ENCODE results near the gene WAS.
"Not testable (repeated sequence)": the region's sequence is repeated elsewhere in the genome, so short reads cannot be mapped to it uniquely, and the experiment has no call there.

The WAS gene

DNA sequence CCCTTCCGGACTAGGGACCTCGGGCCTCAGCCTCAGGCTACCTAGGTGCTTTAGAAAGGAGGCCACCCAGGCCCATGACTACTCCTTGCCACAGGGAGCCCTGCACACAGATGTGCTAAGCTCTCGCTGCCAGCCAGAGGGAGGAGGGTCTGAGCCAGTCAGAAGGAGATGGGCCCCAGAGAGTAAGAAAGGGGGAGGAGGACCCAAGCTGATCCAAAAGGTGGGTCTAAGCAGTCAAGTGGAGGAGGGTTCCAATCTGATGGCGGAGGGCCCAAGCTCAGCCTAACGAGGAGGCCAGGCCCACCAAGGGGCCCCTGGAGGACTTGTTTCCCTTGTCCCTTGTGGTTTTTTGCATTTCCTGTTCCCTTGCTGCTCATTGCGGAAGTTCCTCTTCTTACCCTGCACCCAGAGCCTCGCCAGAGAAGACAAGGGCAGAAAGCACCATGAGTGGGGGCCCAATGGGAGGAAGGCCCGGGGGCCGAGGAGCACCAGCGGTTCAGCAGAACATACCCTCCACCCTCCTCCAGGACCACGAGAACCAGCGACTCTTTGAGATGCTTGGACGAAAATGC, at the start of gene WAS:
Gene WAS, plus strand, starts transcription at position 389 of the 572 bp plus-strand sequence. Its CDS starts 55 bp downstream, at position 444.
- Histone ChIP-seq H3K27ac (ENCODE audit: low read depth, low read length) (no peak within 1 kb of the TSS), H3K9ac (ENCODE audit: low read length) (no peak within 1 kb of the TSS), H3K4me1 (ENCODE audit: insufficient read depth, low read length) (no peaks in the 10 kb centered on the region), H3K27me3 (ENCODE audit: control insufficient read depth in 1 of 2, insufficient read depth in 2 of 2, low read length in 2 of 2) (peaks cover 0 to 12% of the 10 kb centered on the region in 2 donors), H3K9me3 (ENCODE audit: low read length) (no peaks in the 10 kb centered on the region), H3K4me3 (ENCODE audit: low read depth in 1 of 2, low read length in 2 of 2) (no peak within 1 kb of the TSS), H3K36me3 (ENCODE audit: insufficient read depth, low read length) (no peaks in the 10 kb centered on the region)

DNA sequence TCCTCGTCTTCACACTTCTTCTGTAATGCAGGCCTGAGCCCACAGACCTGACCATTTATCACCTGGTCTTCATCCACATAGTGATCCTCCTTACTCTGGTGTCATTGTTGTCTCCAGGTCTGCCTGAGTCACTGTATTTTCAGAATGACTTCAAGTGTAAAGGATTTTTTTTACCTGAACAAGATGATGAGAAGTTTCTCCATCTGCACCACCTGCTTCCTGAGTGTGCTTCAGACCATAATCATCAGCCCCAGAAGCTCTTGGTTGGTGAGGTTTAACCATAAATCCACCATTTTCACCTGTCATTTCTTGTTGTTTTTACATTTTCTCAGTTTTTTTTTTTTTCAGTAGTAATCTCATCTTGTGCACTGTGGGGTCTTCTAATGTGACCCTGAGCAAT, 47.3 kb upstream of the WAS start:
- H3K27me3 ChIP-seq (ENCODE audit: control insufficient read depth in 1 of 2, insufficient read depth in 2 of 2, low read length in 2 of 2) = no peaks in the 10 kb centered on the region
- H3K9ac ChIP-seq (ENCODE audit: low read length) = no peak overlapping the region
- H3K4me1 ChIP-seq (ENCODE audit: insufficient read depth, low read length) = no peaks in the 10 kb centered on the region

DNA sequence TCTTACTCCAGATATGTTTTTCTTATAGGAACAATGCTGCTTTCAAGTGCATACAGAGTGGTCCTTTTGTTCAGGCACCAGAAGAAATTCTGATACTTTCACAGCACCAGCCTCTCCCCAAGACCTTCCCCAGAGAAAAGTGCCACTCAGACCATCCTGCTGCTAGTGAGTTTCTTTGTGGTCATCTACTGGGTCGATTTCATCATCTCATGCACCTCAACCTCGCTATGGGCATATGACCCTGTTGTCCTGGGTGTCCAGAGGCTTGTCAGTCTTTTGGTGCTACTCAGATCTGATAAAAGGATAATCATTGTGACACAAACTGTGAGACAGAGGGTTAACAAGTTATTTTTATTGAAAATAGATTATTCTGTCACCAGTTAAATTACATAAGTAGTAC, 46.8 kb upstream of the WAS start:
- Histone ChIP-seq H3K4me1 (ENCODE audit: insufficient read depth, low read length) (no peaks in the 10 kb centered on the region), H3K9me3 (ENCODE audit: low read length) (no peaks in the 10 kb centered on the region), H3K36me3 (ENCODE audit: insufficient read depth, low read length) (no peaks in the 10 kb centered on the region), H3K27me3 (ENCODE audit: control insufficient read depth in 1 of 2, insufficient read depth in 2 of 2, low read length in 2 of 2) (no peaks in the 10 kb centered on the region), H3K4me3 (ENCODE audit: low read depth in 1 of 2, low read length in 2 of 2) (no peak overlapping the region), H3K9ac (ENCODE audit: low read length) (no peak overlapping the region), H3K27ac (ENCODE audit: low read depth, low read length) (no peak overlapping the region)

More for the DNA sequence above, 47.3 kb upstream of the WAS start:
- no peak overlapping the region for H3K4me3 ChIP-seq (ENCODE audit: low read depth in 1 of 2, low read length in 2 of 2)
- H3K36me3 ChIP-seq (ENCODE audit: insufficient read depth, low read length) = no peaks in the 10 kb centered on the region
- no peak overlapping the region for H3K27ac ChIP-seq (ENCODE audit: low read depth, low read length)
- H3K9me3 ChIP-seq (ENCODE audit: low read length) = no peaks in the 10 kb centered on the region

DNA sequence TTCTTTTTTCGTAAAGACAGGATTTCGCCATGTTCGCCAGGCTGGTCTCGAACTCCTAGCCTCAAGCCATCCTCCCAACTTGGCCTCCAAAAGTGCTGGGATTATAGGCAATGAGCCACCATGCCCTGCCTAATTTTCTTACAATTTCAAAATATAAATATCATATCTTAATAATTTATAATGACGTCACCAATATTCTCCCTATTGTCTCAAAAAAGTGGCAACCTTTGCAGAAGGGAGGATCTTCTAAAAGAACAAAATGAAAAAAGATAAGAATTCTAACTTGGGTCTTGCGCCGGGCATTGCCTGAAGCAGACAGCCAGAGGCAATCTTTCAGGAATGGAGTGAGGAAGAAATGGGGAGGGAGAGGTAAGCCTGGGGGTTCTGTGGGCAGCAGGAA, 37.9 kb upstream of the WAS start:
- no peak overlapping the region for H3K27ac ChIP-seq (ENCODE audit: low read depth, low read length)
- no peaks in the 10 kb centered on the region for H3K9me3 ChIP-seq (ENCODE audit: low read length)
- H3K4me3 ChIP-seq (ENCODE audit: low read depth in 1 of 2, low read length in 2 of 2) = no peak overlapping the region
- no peaks in the 10 kb centered on the region for H3K4me1 ChIP-seq (ENCODE audit: insufficient read depth, low read length)
- no peaks in the 10 kb centered on the region for H3K36me3 ChIP-seq (ENCODE audit: insufficient read depth, low read length)
- H3K27me3 ChIP-seq (ENCODE audit: control insufficient read depth in 1 of 2, insufficient read depth in 2 of 2, low read length in 2 of 2) = no peaks in the 10 kb centered on the region
- no peak overlapping the region for H3K9ac ChIP-seq (ENCODE audit: low read length)

DNA sequence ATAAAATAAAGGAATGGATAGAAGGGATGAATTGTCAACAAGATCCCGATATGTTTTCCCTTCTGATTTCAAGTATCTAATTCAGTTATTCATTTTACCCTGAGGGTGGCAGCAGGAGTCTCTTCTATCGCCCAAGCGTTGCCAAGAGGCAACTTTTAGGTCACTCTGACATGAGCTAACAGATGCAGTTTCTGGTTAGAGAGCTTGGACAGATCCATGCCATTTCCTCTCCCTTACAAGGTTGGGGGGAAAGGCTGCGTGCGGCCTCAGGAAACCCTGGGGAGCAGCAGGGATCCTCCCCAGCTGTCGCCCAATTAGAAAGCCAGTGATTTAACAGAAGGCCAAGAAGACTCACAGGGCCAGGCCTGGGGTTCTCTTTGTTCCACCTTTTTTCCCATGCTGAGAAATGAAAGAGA, 35.3 kb upstream of the WAS start:
- H3K9me3 ChIP-seq (ENCODE audit: low read length) = no peaks in the 10 kb centered on the region
- no peaks in the 10 kb centered on the region for H3K4me1 ChIP-seq (ENCODE audit: insufficient read depth, low read length)
- H3K9ac ChIP-seq (ENCODE audit: low read length) = no peak overlapping the region
- H3K27me3 ChIP-seq (ENCODE audit: control insufficient read depth in 1 of 2, insufficient read depth in 2 of 2, low read length in 2 of 2) = no peaks in the 10 kb centered on the region
- H3K36me3 ChIP-seq (ENCODE audit: insufficient read depth, low read length) = no peaks in the 10 kb centered on the region
- no peak overlapping the region for H3K4me3 ChIP-seq (ENCODE audit: low read depth in 1 of 2, low read length in 2 of 2)
- H3K27ac ChIP-seq (ENCODE audit: low read depth, low read length) = no peak overlapping the region

DNA sequence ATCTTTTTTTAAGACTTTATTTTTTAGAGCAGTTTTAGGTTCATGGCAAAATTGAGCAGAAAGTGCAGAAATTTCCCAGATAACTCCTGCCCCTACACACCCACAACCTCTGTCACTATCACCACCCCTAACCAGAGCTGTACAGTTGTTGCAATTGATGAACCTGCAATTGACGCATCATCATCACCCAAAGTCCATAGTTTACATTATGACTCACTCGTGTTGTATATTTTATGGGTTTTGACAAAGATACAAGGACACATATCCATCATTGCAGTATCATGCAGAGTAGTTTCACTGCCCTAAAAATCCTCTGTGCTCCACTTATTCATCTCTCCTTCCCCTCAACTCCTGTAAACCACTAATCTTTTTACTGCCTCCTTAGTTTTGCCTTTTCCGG, 34.5 kb upstream of the WAS start:
- Histone ChIP-seq H3K9me3 (ENCODE audit: low read length) (no peaks in the 10 kb centered on the region), H3K4me3 (ENCODE audit: low read depth in 1 of 2, low read length in 2 of 2) (no peak overlapping the region), H3K27ac (ENCODE audit: low read depth, low read length) (no peak overlapping the region), H3K27me3 (ENCODE audit: control insufficient read depth in 1 of 2, insufficient read depth in 2 of 2, low read length in 2 of 2) (no peaks in the 10 kb centered on the region), H3K36me3 (ENCODE audit: insufficient read depth, low read length) (no peaks in the 10 kb centered on the region), H3K4me1 (ENCODE audit: insufficient read depth, low read length) (no peaks in the 10 kb centered on the region), H3K9ac (ENCODE audit: low read length) (no peak overlapping the region)

DNA sequence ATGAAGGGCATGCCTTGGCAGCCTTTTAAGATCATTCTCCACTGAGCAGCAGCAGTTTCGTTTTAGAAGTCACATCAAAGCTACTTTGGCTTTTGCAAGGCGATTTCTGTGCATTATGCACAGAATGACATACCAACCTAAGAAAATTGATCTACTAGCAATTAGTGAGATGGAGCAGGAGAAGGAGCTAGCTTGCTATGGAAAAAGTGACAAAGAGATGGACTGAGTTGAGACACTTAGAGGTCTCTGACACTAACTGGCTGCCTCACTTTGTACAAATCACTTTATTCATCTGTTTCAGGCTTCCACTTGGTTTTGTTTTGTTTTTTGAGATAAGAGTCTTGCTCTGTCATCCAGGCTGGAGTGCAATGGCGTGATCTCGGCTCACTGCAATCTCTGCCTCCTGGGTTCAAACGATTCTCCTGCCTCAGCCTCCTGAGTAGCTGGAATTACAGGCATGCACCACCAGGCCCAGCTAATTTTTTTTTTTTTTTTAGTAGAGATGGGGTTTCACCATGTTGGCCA, 31.5 kb upstream of the WAS start:
- not testable (repeated sequence) for H3K36me3 ChIP-seq (ENCODE audit: insufficient read depth, low read length); H3K9me3 ChIP-seq (ENCODE audit: low read length); H3K4me1 ChIP-seq (ENCODE audit: insufficient read depth, low read length); H3K4me3 ChIP-seq (ENCODE audit: low read depth in 1 of 2, low read length in 2 of 2); H3K9ac ChIP-seq (ENCODE audit: low read length); H3K27ac ChIP-seq (ENCODE audit: low read depth, low read length); H3K27me3 ChIP-seq (ENCODE audit: control insufficient read depth in 1 of 2, insufficient read depth in 2 of 2, low read length in 2 of 2)

DNA sequence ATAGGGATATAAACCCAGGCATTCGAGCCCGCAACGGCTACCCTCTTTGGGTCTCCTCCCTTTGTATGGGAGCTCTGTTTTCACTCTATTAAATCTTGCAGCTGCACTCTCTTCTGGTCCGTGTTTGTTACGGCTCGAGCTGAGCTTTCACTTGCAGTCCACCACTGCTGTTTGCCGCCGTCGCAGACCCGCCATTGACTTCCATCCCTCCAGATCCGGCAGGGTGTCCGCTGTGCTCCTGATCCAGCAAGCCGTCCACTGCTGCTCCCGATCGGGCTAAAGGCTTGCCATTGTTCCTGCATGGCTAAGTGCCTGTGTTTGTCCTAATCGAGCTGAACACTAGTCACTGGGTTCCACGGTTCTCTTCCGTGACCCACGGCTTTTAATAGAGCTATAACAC, 28.9 kb upstream of the WAS start:
- H3K9ac ChIP-seq (ENCODE audit: low read length); H3K4me3 ChIP-seq (ENCODE audit: low read depth in 1 of 2, low read length in 2 of 2); H3K9me3 ChIP-seq (ENCODE audit: low read length); H3K27ac ChIP-seq (ENCODE audit: low read depth, low read length); H3K27me3 ChIP-seq (ENCODE audit: control insufficient read depth in 1 of 2, insufficient read depth in 2 of 2, low read length in 2 of 2); H3K36me3 ChIP-seq (ENCODE audit: insufficient read depth, low read length); H3K4me1 ChIP-seq (ENCODE audit: insufficient read depth, low read length): not testable (repeated sequence)

DNA sequence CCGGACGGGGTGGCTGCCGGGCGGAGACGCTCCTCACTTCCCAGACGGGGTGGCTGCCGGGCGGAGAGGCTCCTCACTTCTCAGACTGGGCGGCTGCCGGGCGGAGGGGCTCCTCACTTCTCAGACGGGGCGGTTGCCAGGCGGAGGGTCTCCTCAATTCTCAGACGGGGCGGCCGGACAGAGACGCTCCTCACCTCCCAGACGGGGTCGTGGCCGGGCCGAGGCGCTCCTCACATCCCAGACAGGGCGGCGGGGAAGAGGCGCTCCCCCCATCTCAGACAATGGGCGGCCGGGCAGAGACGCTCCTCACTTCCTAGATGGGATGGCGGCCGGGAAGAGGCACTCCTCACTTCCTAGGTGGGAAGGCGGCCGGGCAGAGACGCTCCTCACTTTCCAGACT, 23.9 kb upstream of the WAS start:
- not testable (repeated sequence) for H3K9ac ChIP-seq (ENCODE audit: low read length); H3K36me3 ChIP-seq (ENCODE audit: insufficient read depth, low read length); H3K4me1 ChIP-seq (ENCODE audit: insufficient read depth, low read length); H3K27ac ChIP-seq (ENCODE audit: low read depth, low read length); H3K4me3 ChIP-seq (ENCODE audit: low read depth in 1 of 2, low read length in 2 of 2); H3K9me3 ChIP-seq (ENCODE audit: low read length); H3K27me3 ChIP-seq (ENCODE audit: control insufficient read depth in 1 of 2, insufficient read depth in 2 of 2, low read length in 2 of 2)

DNA sequence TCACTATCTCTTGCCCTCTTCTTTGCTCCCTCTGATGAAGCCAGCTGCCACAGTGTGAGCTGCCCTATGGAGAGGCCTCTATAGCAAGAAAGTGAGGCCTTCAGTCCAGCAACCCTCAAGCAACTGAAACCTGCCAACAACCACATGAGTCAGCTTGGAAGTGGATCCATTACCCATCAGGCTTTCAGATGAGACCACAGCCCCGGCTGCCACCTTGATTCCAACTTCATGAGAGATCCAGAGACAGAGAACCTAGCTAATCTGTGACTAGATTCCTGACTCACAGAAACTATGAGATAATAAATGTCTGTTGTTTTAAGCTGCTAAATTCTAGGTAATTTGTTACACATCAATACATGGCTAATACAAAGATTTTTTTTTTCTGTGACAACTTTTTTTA, 20.4 kb upstream of the WAS start:
- no peak overlapping the region for H3K9ac ChIP-seq (ENCODE audit: low read length)
- no peak overlapping the region for H3K4me3 ChIP-seq (ENCODE audit: low read depth in 1 of 2, low read length in 2 of 2)
- no peak overlapping the region for H3K27ac ChIP-seq (ENCODE audit: low read depth, low read length)
- no peaks in the 10 kb centered on the region for H3K36me3 ChIP-seq (ENCODE audit: insufficient read depth, low read length)
- no peaks in the 10 kb centered on the region for H3K4me1 ChIP-seq (ENCODE audit: insufficient read depth, low read length)
- H3K9me3 ChIP-seq (ENCODE audit: low read length) = no peaks in the 10 kb centered on the region
- no peaks in the 10 kb centered on the region for H3K27me3 ChIP-seq (ENCODE audit: control insufficient read depth in 1 of 2, insufficient read depth in 2 of 2, low read length in 2 of 2)

DNA sequence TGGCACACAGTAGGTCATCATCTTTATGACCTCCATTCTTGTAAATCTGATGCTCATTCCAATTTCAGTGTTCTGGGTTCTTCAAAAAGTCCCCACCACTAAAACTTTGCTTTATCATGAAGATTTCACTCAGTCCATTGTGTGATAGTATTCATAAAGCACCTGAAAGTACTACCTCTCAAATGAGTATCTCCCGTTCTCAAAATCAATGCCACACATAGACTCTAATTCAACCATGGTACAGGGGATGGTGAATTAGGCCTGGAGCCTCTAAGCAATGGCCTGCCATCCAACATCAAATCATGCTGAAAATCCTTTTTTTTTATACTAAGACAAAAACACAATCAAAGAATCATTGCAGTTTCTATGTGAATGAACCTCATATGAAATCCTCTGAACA, 19.4 kb upstream of the WAS start:
- Histone ChIP-seq H3K4me3 (ENCODE audit: low read depth in 1 of 2, low read length in 2 of 2) (no peak overlapping the region), H3K9me3 (ENCODE audit: low read length) (no peaks in the 10 kb centered on the region), H3K27me3 (ENCODE audit: control insufficient read depth in 1 of 2, insufficient read depth in 2 of 2, low read length in 2 of 2) (peaks cover 0 to 3% of the 10 kb centered on the region in 2 donors)

DNA sequence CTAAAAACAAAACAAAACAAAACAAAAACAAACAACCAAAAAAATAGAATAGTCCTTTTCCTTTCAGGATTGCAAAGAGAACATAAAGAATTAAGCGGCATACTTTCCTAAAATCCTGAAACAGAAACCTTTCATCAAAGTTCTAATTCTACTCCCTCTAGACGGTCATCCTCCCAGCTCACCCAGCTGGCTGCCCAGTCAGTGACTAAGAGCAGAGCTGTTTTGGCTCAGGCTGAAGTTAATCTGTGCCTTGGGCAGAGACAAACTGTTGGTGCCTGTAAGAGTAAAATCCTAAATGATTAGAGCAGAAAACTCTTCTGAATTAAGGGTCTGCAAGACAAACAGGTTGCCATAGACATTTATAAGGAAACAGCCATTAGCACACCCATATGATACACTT, 17.6 kb upstream of the WAS start:
- no peak overlapping the region for H3K4me3 ChIP-seq (ENCODE audit: low read depth in 1 of 2, low read length in 2 of 2)
- H3K27me3 ChIP-seq (ENCODE audit: control insufficient read depth in 1 of 2, insufficient read depth in 2 of 2, low read length in 2 of 2) = peaks cover 0 to 4% of the 10 kb centered on the region in 2 donors
- no peak overlapping the region for H3K27ac ChIP-seq (ENCODE audit: low read depth, low read length)
- H3K4me1 ChIP-seq (ENCODE audit: insufficient read depth, low read length) = no peaks in the 10 kb centered on the region
- no peaks in the 10 kb centered on the region for H3K9me3 ChIP-seq (ENCODE audit: low read length)
- no peak overlapping the region for H3K9ac ChIP-seq (ENCODE audit: low read length)
- H3K36me3 ChIP-seq (ENCODE audit: insufficient read depth, low read length) = no peaks in the 10 kb centered on the region

More for the DNA sequence above, 19.4 kb upstream of the WAS start:
- Histone ChIP-seq H3K27ac (ENCODE audit: low read depth, low read length) (no peak overlapping the region), H3K4me1 (ENCODE audit: insufficient read depth, low read length) (no peaks in the 10 kb centered on the region), H3K36me3 (ENCODE audit: insufficient read depth, low read length) (no peaks in the 10 kb centered on the region), H3K9ac (ENCODE audit: low read length) (no peak overlapping the region)
